Endothelial cell of umbilical vein (primary cell): ENCODE measurements around the gene CENPS. TPM values are rescaled to one million over a fixed set of nuclear protein-coding genes. Genes with fewer than 3 reads are reported as not detected.

Experiments used
- BruUV-seq: library from RNA; stranded (reverse); fragments of 400-500 nt; replicated peaks from 2 replicates; lab custom pipeline; 2021; lab: Mats Ljungman, UMichigan
- CTCF ChIA-PET: fragments of 300-600, 350-600 bp; sonication (Branson Sonifier 250); formaldehyde crosslinking; loops from one replicate; lab custom pipeline; 2021; ENCODE audit warnings: antibody characterized with exemption, inconsistent platforms; lab: Charles Lee
- POLR2A ChIA-PET: fragments of 300-600, 350-600 bp; sonication (Branson Sonifier 250); formaldehyde crosslinking; loops from one replicate; lab custom pipeline; 2021; ENCODE audit warnings: antibody characterized with exemption, inconsistent platforms; lab: Charles Lee
- DNase-seq: peaks from one replicate; pipeline ENCODE4 v3.0.0-alpha.2; 2011; ENCODE audit warnings: low read depth, low spot score
- FAIRE-seq: peaks from 2 replicates; lab custom pipeline; 2011; peaks lifted over from hg19 to GRCh38; lab: Jason Lieb, UNC
- H2AFZ ChIP-seq: 2 replicates; pipeline ENCODE4 v1.6.0; 2012; ENCODE audit warnings: low read depth, low read length, control low read depth, inconsistent platforms
- H3K27ac ChIP-seq: 2 replicates; pipeline ENCODE4 v1.5.1; 2011; ENCODE audit warnings: low read depth, mild to moderate bottlenecking, control low read depth, low read length, moderate library complexity; ENCODE audit not compliant: insufficient read depth
- H3K27me3 ChIP-seq, 2 experiments: 2 replicates each; pipeline versions ENCODE4 v1.6.0 to v1.6.1; 2011; ENCODE audit warnings: low read length in 2 of 2, mixed read lengths in 1 of 2; ENCODE audit not compliant: control insufficient read depth in 2 of 2, insufficient read depth in 2 of 2
- H3K36me3 ChIP-seq, 2 experiments: 2 replicates in 1 of 2; 3 replicates in 1 of 2; pipeline ENCODE4 v1.5.1; 2011; ENCODE audit warnings: low read length in 2 of 2, mild to moderate bottlenecking in 1 of 2, moderate library complexity in 1 of 2; ENCODE audit not compliant: control insufficient read depth in 2 of 2, insufficient read depth in 2 of 2; ENCODE audit errors: extremely low read depth in 1 of 2
- H3K4me1 ChIP-seq: 3 replicates; pipeline ENCODE4 v1.5.1; 2011; ENCODE audit warnings: mild to moderate bottlenecking, low read length; ENCODE audit not compliant: control insufficient read depth, insufficient read depth; ENCODE audit errors: extremely low read depth
- H3K4me2 ChIP-seq: 2 replicates; pipeline ENCODE4 v1.6.1; 2011; ENCODE audit warnings: low read length, control low read depth, mixed read lengths; ENCODE audit not compliant: insufficient read depth
- H3K4me3 ChIP-seq, 3 experiments: fragments of 200-600 bp in 1 of 3; sonication (generic), shearing (Covaris generic) in 1 of 3; replicated peaks in 1 of 3; 2 replicates each; pipeline ENCODE4 v1.5.1; 2011 to 2016; ENCODE audit warnings: control low read depth in 3 of 3, low read length in 3 of 3, mild to moderate bottlenecking in 2 of 3, inconsistent platforms in 1 of 3, low read depth in 1 of 3, moderate library complexity in 1 of 3; ENCODE audit not compliant: insufficient read depth in 1 of 3
- H3K79me2 ChIP-seq: 2 replicates; pipeline ENCODE4 v1.6.0; 2012; ENCODE audit warnings: low read length, inconsistent platforms; ENCODE audit not compliant: control insufficient read depth, insufficient read depth
- H3K9ac ChIP-seq: replicated peaks from 2 replicates; pipeline ENCODE3; 2011; ENCODE audit warnings: low read length, control low read depth; ENCODE audit not compliant: insufficient read depth; ENCODE audit errors: extremely low read depth
- H3K9me1 ChIP-seq: replicated peaks from 3 replicates; pipeline ENCODE4 v1.6.0; 2011; ENCODE audit warnings: mild to moderate bottlenecking, low read length; ENCODE audit not compliant: control insufficient read depth, insufficient read depth; ENCODE audit errors: extremely low read depth
- H3K9me3 ChIP-seq: replicated peaks from 2 replicates; pipeline ENCODE4 v1.5.1; 2012; ENCODE audit warnings: low read length, inconsistent platforms; ENCODE audit not compliant: control insufficient read depth, insufficient read depth
- H4K20me1 ChIP-seq: replicated peaks from 2 replicates; pipeline ENCODE3; 2011; ENCODE audit warnings: mild to moderate bottlenecking, low read length; ENCODE audit not compliant: control insufficient read depth, insufficient read depth; ENCODE audit errors: extremely low read depth
- CTCF ChIP-seq, 2 donors: IDR thresholded peaks; 1 replicate in 1 of 2; 2 replicates in 1 of 2; pipeline ENCODE4 v1.5.1; 2011; ENCODE audit warnings: low read length in 2 of 2, mild to moderate bottlenecking in 2 of 2, moderate library complexity in 2 of 2, control low read depth in 1 of 2, inconsistent platforms in 1 of 2, low read depth in 1 of 2; ENCODE audit not compliant: insufficient read depth in 1 of 2; ENCODE audit errors: extremely low read depth in 1 of 2
- EZH2 ChIP-seq: IDR thresholded peaks from 2 replicates; pipeline ENCODE4 v1.6.1; 2012; ENCODE audit warnings: borderline replicate concordance, low read depth, mild to moderate bottlenecking, moderate library complexity, low read length, inconsistent platforms; ENCODE audit not compliant: severe bottlenecking
- FOS ChIP-seq: IDR thresholded peaks from 2 replicates; pipeline ENCODE4 v1.6.1; 2011; ENCODE audit warnings: mild to moderate bottlenecking, low read length, moderate library complexity, borderline replicate concordance; ENCODE audit not compliant: insufficient read depth
- GATA2 ChIP-seq: IDR thresholded peaks from 2 replicates; pipeline ENCODE4 v1.7.0; 2011; ENCODE audit warnings: low read depth, mild to moderate bottlenecking, moderate library complexity, mixed read lengths, low read length; ENCODE audit not compliant: insufficient read length, insufficient read depth
- JUN ChIP-seq: IDR thresholded peaks from 2 replicates; pipeline ENCODE4 v1.6.1; 2011; ENCODE audit warnings: borderline replicate concordance, low read depth; ENCODE audit not compliant: insufficient read length, insufficient read depth
- MYC ChIP-seq: IDR thresholded peaks from one replicate; pipeline ENCODE4 v1.6.1; 2011; ENCODE audit warnings: mild to moderate bottlenecking, low read depth, low read length
- POLR2A ChIP-seq: IDR thresholded peaks from 2 replicates; pipeline ENCODE4 v1.6.1; 2012; ENCODE audit warnings: low read depth, mild to moderate bottlenecking, control low read depth, low read length
- POLR2AphosphoS5 ChIP-seq: IDR thresholded peaks from 2 replicates; pipeline ENCODE4 v1.6.1; 2012; ENCODE audit warnings: low read depth, mild to moderate bottlenecking, control low read depth, low read length, moderate library complexity; ENCODE audit not compliant: insufficient read depth
- dilution Hi-C: fragments of 300-500 bp; cut with MboI; formaldehyde crosslinking; loops from one replicate; pipeline ENCODE4 v1.15.0; 2019; ENCODE audit warnings: low sequenced_read_pairs; ENCODE audit not compliant: extremely low pct_ligation_motif_present
- intact Hi-C: fragments of 100-400 bp; cut with micrococcal nuclease; formaldehyde crosslinking; loops from one replicate; pipeline ENCODE4 v1.10.0; 2022
- polyA plus RNA-seq, 4 experiments: library from polyadenylated mRNA; depleted of rRNA in 3 of 4; stranded (reverse) in 3 of 4; unstranded in 1 of 4; fragments of >200 nt; gene quantifications; 2 replicates each; pipeline versions ENCODE4 v1.2.1 to v1.2.3, GENCODE V29; 2011 to 2012; ENCODE audit warnings: missing spikeins in 1 of 4
- total RNA-seq: library from RNA; stranded (reverse); gene quantifications from 2 replicates; pipeline ENCODE4 v1.2.3, GENCODE V29; 2021
- TF ChIP-seq, protein P1 (sequence below): IDR thresholded peaks from 2 replicates; pipeline ENCODE4 v1.6.1; 2011; ENCODE audit not compliant: insufficient read depth, insufficient read length

Gene CENPS
- total and polyA plus RNA-seq, 2 donors (not counting 3 experiments of a cell fraction or from before 2014, with no cell fraction given), result 10.2 to 16.2 TPM

GRCh38 chr1:10451287-10451686, 21.1 kb downstream of the CENPS start:
- no TSS peak for BruUV-seq
- peaks cover 9% of the 10 kb centered on the region for H3K4me1 ChIP-seq
- no peaks in the 10 kb centered on the region for H4K20me1 ChIP-seq
- H3K79me2 ChIP-seq, result no peaks in the 10 kb centered on the region
- H3K4me2 ChIP-seq, result peak overlapping the region; percentile 84
- ChIA-PET CTCF (interaction anchor here (3.0 kb wide), 1 partner anchor 43 kb away, joined by 17 read pairs; no protein-coding TSS in a partner anchor), POLR2A (interaction anchor here (0.6 kb wide), 1 partner anchor 9 kb away, joined by 4 read pairs; no protein-coding TSS in a partner anchor)
- FAIRE-seq, result peak; percentile 91
- dilution Hi-C loops (no loop called here), intact Hi-C loops (no loop called here)
- no peaks in the 10 kb centered on the region for H3K9me1 ChIP-seq
- H3K27me3 ChIP-seq, result no peaks in the 10 kb centered on the region
- H3K9me3 ChIP-seq, result no peaks in the 10 kb centered on the region
- TF ChIP-seq POLR2AphosphoS5, result no peak
- no peak for TF ChIP-seq JUN
- TF ChIP-seq, protein P1, sequence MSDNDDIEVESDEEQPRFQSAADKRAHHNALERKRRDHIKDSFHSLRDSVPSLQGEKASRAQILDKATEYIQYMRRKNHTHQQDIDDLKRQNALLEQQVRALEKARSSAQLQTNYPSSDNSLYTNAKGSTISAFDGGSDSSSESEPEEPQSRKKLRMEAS, result no peak
- TF ChIP-seq EZH2, result no peak
- TF ChIP-seq GATA2, result no peak
- TF ChIP-seq MYC, result no peak
- TF ChIP-seq CTCF (IDR thresholded peaks at IDR 0.05; ENCODE audit: extremely low read depth in 1 of 2, insufficient read depth in 1 of 2, low read depth in 1 of 2, low read length in 2 of 2), result no peak
- TF ChIP-seq FOS, result no peak
- TF ChIP-seq POLR2A, result no peak
- H3K9ac ChIP-seq, result peak overlapping the region; percentile 19
- H3K27ac ChIP-seq, result no peak overlapping the region
- peak overlapping the region in 2 of 3 experiments; percentile 18 to 27 for H3K4me3 ChIP-seq
- no peaks in the 10 kb centered on the region for H3K36me3 ChIP-seq
- peak overlapping the region; percentile 63 for H2AFZ ChIP-seq
- DNase-seq, result peak; percentile 42
